GM23338 (cell line): ENCODE data around the gene GPX6. TPM values are rescaled to one million over a fixed set of nuclear protein-coding genes. Genes with fewer than 3 reads are reported as not detected.

Experiments
- ATAC-seq: fragments of 200-7000 bp; cut with Tn5 transposase; 3 replicates; pipeline ENCODE4 v1.9.1; 2020
- DNase-seq: peaks from one replicate; pipeline ENCODE4 v3.0.0-alpha.2; 2015; ENCODE audit warnings: low spot score
- H2AFZ ChIP-seq: fragments of 200-600 bp; sonication (generic); 2 replicates; pipeline ENCODE4 v1.8.0; 2016; ENCODE audit warnings: antibody characterized with exemption, mild to moderate bottlenecking, moderate library complexity
- H3F3A ChIP-seq: fragments of 200-600 bp; sonication (generic); replicated peaks from 2 replicates; pipeline ENCODE4 v1.8.0; 2017; ENCODE audit warnings: antibody characterized with exemption, mixed run types, low read depth
- H3K27ac ChIP-seq: fragments of 200-600 bp; sonication (generic); 2 replicates; pipeline ENCODE4 v1.6.1; 2016; ENCODE audit warnings: low read depth
- H3K27me3 ChIP-seq: fragments of 200-600 bp; sonication (generic); 2 replicates; pipeline ENCODE4 v1.8.0; 2016; ENCODE audit warnings: mild to moderate bottlenecking, mixed run types, moderate library complexity; ENCODE audit not compliant: insufficient read depth
- H3K36me3 ChIP-seq: fragments of 200-600 bp; sonication (generic); 2 replicates; pipeline ENCODE4 v1.8.0; 2016; ENCODE audit warnings: mild to moderate bottlenecking; ENCODE audit not compliant: insufficient read depth
- H3K4me1 ChIP-seq: fragments of 200-600 bp; sonication (generic); 2 replicates; pipeline ENCODE4 v1.8.0; 2016; ENCODE audit warnings: mild to moderate bottlenecking, moderate library complexity; ENCODE audit not compliant: insufficient read depth
- H3K4me2 ChIP-seq: fragments of 200-600 bp; sonication (generic); 2 replicates; pipeline ENCODE4 v1.7.1; 2017; ENCODE audit warnings: mixed run types
- H3K4me3 ChIP-seq: fragments of 200-600 bp; sonication (generic); 2 replicates; pipeline ENCODE4 v1.6.1; 2016; ENCODE audit warnings: mixed run types
- H3K79me2 ChIP-seq: fragments of 200-600 bp; sonication (generic); replicated peaks from 2 replicates; pipeline ENCODE4 v1.8.0; 2017; ENCODE audit warnings: mild to moderate bottlenecking; ENCODE audit not compliant: insufficient read depth
- H3K9me2 ChIP-seq: fragments of 200-600 bp; sonication (generic); 2 replicates; pipeline ENCODE4 v1.8.0; 2017; ENCODE audit not compliant: insufficient read depth
- H4K20me1 ChIP-seq: fragments of 200-600 bp; sonication (generic); replicated peaks from 2 replicates; pipeline ENCODE4 v1.8.0; 2017; ENCODE audit warnings: mild to moderate bottlenecking; ENCODE audit not compliant: insufficient read depth
- H3K27ac Mint-ChIP-seq: 2 replicates; pipeline ENCODE4 v1.8.0; 2020; ENCODE audit warnings: inconsistent platforms, mild to moderate bottlenecking, moderate library complexity, mixed read lengths
- H3K27me3 Mint-ChIP-seq: 3 replicates; pipeline ENCODE4 v1.8.0; 2022; ENCODE audit warnings: low read depth, mild to moderate bottlenecking, moderate library complexity, mixed read lengths, inconsistent platforms; ENCODE audit not compliant: insufficient read depth, poor library complexity
- H3K36me3 Mint-ChIP-seq: 3 replicates; pipeline ENCODE4 v1.8.0; 2021; ENCODE audit warnings: low read depth, mild to moderate bottlenecking, inconsistent platforms, moderate library complexity, mixed read lengths
- H3K4me1 Mint-ChIP-seq: 3 replicates; pipeline ENCODE4 v1.8.0; 2020; ENCODE audit warnings: mild to moderate bottlenecking, inconsistent platforms, mixed read lengths
- H3K4me3 Mint-ChIP-seq: 3 replicates; pipeline ENCODE4 v1.8.0; 2021; ENCODE audit warnings: moderate library complexity, mild to moderate bottlenecking, inconsistent platforms, mixed read lengths
- H3K9me3 Mint-ChIP-seq: 3 replicates; pipeline ENCODE4 v1.8.0; 2020; ENCODE audit warnings: moderate library complexity, mild to moderate bottlenecking, inconsistent platforms, mixed read lengths
- CREB1 ChIP-seq: fragments of 250-450 bp; sonication (Bioruptor Pico); IDR thresholded peaks from 2 replicates; pipeline ENCODE4 v1.5.0; 2020; ENCODE audit warnings: low read depth, mild to moderate bottlenecking, moderate library complexity
- JUNB ChIP-seq: IDR thresholded peaks from one replicate; pipeline ENCODE4 v1.6.1; 2016; ENCODE audit warnings: antibody characterized with exemption; ENCODE audit not compliant: unreplicated experiment
- ZNF462 ChIP-seq: fragments of 250-450 bp; sonication (Bioruptor Pico); IDR thresholded peaks from 2 replicates; pipeline ENCODE4 v1.5.0; 2020; ENCODE audit warnings: mild to moderate bottlenecking, moderate library complexity
- polyA plus RNA-seq: library from polyadenylated mRNA; unstranded; fragments of >200 nt; fragmentation: Nextera tagmentation; extraction: Ambion mirVana; gene quantifications from 2 replicates; pipeline ENCODE4 v1.2.1, GENCODE V29; 2016
- total RNA-seq: library from RNA; depleted of rRNA; stranded (reverse); fragments of >200 nt; shearing (Covaris generic); gene quantifications from 2 replicates; pipeline ENCODE4 v1.2.3, GENCODE V29; 2014
- TF ChIP-seq, protein P1 (sequence below): IDR thresholded peaks from 2 replicates; pipeline ENCODE4 v1.6.1; 2016; ENCODE audit warnings: antibody characterized with exemption
- TF ChIP-seq, protein P2 (sequence below), 2 experiments: fragments of 200-600 bp in 1 of 2; sonication (generic) in 1 of 2; conservative IDR thresholded peaks; 2 replicates each; pipeline versions ENCODE4 v1.5.1 to v1.6.1; 2016 to 2017; ENCODE audit warnings: antibody characterized with exemption in 2 of 2, low read depth in 2 of 2, mild to moderate bottlenecking in 2 of 2, moderate library complexity in 1 of 2

Gene GPX6
- total and polyA plus RNA-seq, 2 experiments from 2014 or later: not detected

DNA sequence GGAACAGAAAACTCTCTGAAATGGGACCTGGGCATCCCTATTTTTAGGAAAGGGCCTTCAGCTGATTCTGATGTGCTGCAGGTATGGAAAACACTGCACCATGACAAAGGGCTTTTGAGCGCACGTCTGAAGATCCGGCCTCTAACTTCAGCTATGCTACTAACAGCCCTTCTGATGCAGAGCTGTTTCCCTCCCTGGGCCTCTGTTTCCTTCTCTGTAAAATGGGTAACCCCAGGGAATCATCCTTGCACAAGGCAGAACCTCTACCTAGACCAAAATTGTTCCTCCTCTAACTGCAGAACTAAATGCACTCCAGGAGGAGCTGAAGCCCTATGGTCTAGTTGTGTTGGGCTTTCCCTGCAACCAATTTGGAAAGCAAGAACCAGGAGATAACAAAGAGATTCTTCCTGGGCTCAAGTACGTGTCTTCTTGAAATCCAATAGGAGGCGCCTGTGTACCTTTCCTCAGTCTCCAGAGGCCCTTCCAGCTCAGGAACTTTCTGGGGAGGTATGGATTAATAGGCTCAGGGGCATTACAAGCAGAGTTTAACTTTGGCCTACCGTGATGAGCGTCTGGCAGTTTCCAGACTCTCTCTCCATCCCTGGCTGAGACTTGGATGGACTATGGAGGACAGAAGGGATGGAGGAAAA lies 16.0 kb upstream of the GPX6 start:
- no peaks in the 10 kb centered on the region for H3K27me3 Mint-ChIP-seq
- Histone ChIP-seq H3K79me2 (no peaks in the 10 kb centered on the region), H3K36me3 (no peaks in the 10 kb centered on the region), H3K9me2 (no peaks in the 10 kb centered on the region), H3K27ac (peak overlapping the region; percentile 3; the same call in 1 of the 2 replicates), H3K4me3 (peak overlapping the region; percentile 10; the same call in 1 of the 2 replicates), H2AFZ (peak overlapping the region; percentile 34; the same call in 1 of the 2 replicates), H3K4me1 (0 out of 2 replicates have a peak, but pooled peaks cover 10% of the 10 kb centered on the region), H4K20me1 (no peaks in the 10 kb centered on the region), H3K27me3 (no peaks in the 10 kb centered on the region), H3F3A (no peaks in the 10 kb centered on the region), H3K4me2 (no peak overlapping the region)
- TF ChIP-seq ZNF462 (CRISPR knock-in tag): no peak
- TF ChIP-seq CREB1 (CRISPR knock-in tag): no peak
- TF ChIP-seq, protein P1, sequence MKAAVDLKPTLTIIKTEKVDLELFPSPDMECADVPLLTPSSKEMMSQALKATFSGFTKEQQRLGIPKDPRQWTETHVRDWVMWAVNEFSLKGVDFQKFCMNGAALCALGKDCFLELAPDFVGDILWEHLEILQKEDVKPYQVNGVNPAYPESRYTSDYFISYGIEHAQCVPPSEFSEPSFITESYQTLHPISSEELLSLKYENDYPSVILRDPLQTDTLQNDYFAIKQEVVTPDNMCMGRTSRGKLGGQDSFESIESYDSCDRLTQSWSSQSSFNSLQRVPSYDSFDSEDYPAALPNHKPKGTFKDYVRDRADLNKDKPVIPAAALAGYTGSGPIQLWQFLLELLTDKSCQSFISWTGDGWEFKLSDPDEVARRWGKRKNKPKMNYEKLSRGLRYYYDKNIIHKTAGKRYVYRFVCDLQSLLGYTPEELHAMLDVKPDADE: no peak
- TF ChIP-seq, protein P2, sequence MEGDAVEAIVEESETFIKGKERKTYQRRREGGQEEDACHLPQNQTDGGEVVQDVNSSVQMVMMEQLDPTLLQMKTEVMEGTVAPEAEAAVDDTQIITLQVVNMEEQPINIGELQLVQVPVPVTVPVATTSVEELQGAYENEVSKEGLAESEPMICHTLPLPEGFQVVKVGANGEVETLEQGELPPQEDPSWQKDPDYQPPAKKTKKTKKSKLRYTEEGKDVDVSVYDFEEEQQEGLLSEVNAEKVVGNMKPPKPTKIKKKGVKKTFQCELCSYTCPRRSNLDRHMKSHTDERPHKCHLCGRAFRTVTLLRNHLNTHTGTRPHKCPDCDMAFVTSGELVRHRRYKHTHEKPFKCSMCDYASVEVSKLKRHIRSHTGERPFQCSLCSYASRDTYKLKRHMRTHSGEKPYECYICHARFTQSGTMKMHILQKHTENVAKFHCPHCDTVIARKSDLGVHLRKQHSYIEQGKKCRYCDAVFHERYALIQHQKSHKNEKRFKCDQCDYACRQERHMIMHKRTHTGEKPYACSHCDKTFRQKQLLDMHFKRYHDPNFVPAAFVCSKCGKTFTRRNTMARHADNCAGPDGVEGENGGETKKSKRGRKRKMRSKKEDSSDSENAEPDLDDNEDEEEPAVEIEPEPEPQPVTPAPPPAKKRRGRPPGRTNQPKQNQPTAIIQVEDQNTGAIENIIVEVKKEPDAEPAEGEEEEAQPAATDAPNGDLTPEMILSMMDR (conservative IDR thresholded peaks at IDR 0.05; ENCODE audit: low read depth in 2 of 2): peak; percentile 75
- TF ChIP-seq JUNB: no peak
- DNase-seq: peak; percentile 85
- peaks cover 16% of the 10 kb centered on the region; the same call in 2 of the 3 replicates for H3K4me1 Mint-ChIP-seq
- H3K9me3 Mint-ChIP-seq: no peaks in the 10 kb centered on the region
- ATAC-seq: peak; percentile 94
- H3K27ac Mint-ChIP-seq: no peak overlapping the region
- no peaks in the 10 kb centered on the region for H3K36me3 Mint-ChIP-seq
- H3K4me3 Mint-ChIP-seq: no peak overlapping the region
